K562 (cell line): ENCODE results near the gene CCNY. TPM values are rescaled to one million over a fixed set of nuclear protein-coding genes. Genes with fewer than 3 reads are reported as not detected.
A peak's percentile ranks its signal among the peaks of the same experiment; 100 is the strongest.

Experiments
- ATF4 ChIP-seq: fragments of 450-650 bp; formaldehyde crosslinking; IDR thresholded peaks from 2 replicates; pipeline ENCODE4 v1.4.0; 2022; ENCODE audit warnings: mild to moderate bottlenecking, moderate library complexity
- CEBPB ChIP-seq: fragments of 450-650 bp; IDR thresholded peaks from 2 replicates; pipeline ENCODE4 v1.6.1; 2016; ENCODE audit warnings: missing genetic modification characterization, missing compliant biosample characterization
- CEBPZ ChIP-seq: fragments of 150-350 bp; IDR thresholded peaks from 2 replicates; pipeline ENCODE4 v1.6.1; 2014; ENCODE audit warnings: low read depth, mild to moderate bottlenecking, low read length, borderline replicate concordance
- CREB5 ChIP-seq: fragments of 250-450 bp; sonication (Bioruptor Pico); IDR thresholded peaks from 2 replicates; pipeline ENCODE4 v1.5.0; 2020; ENCODE audit warnings: mild to moderate bottlenecking
- ELF4 ChIP-seq: fragments of 450-650 bp; formaldehyde crosslinking; IDR thresholded peaks from 2 replicates; pipeline ENCODE4 v1.4.0; 2022; ENCODE audit warnings: missing genetic modification characterization
- FOXK1 ChIP-seq: sonication (generic); formaldehyde crosslinking; IDR thresholded peaks from 2 replicates; pipeline ENCODE4 v1.8.0; 2022; ENCODE audit warnings: missing genetic modification reagents, mild to moderate bottlenecking, borderline replicate concordance
- GATAD2B ChIP-seq: fragments of 450-650 bp; IDR thresholded peaks from 2 replicates; pipeline ENCODE4 v1.6.1; 2017; ENCODE audit warnings: mild to moderate bottlenecking, borderline replicate concordance
- HDAC2 ChIP-seq: fragments of 450-650 bp; IDR thresholded peaks from 2 replicates; pipeline ENCODE4 v1.6.1; 2016; ENCODE audit warnings: mild to moderate bottlenecking
- ILF3 ChIP-seq: fragments of 450-650 bp; IDR thresholded peaks from 2 replicates; pipeline ENCODE4 v1.6.1; 2018; ENCODE audit warnings: antibody characterized with exemption, mild to moderate bottlenecking, moderate library complexity, borderline replicate concordance
- MEIS2 ChIP-seq: fragments of 450-650 bp; IDR thresholded peaks from 2 replicates; pipeline ENCODE4 v1.6.1; 2014; ENCODE audit warnings: mild to moderate bottlenecking; ENCODE audit not compliant: partially characterized antibody
- REST ChIP-seq, 2 experiments: fragments of 450-650 bp; formaldehyde crosslinking in 1 of 2; IDR thresholded peaks; 2 replicates each; pipeline versions ENCODE4 v1.4.0 to v1.6.1; 2014 to 2020; ENCODE audit warnings: mild to moderate bottlenecking in 2 of 2, borderline replicate concordance in 1 of 2, low read depth in 1 of 2
- ZEB2 ChIP-seq: fragments of 450-650 bp; IDR thresholded peaks from 2 replicates; pipeline ENCODE4 v1.6.1; 2016
- polyA plus RNA-seq, 8 experiments: library from polyadenylated mRNA; depleted of rRNA in 4 of 8; stranded (reverse) in 5 of 8; unstranded in 3 of 8; fragments of >200 nt; fragmentation: Nextera tagmentation in 2 of 8; fragmentation: Illumina TruSeq in 1 of 8; extraction: Ambion mirVana in 2 of 8; extraction: Trizol in 1 of 8; gene quantifications; 2 replicates each; pipeline versions ENCODE4 v1.2.1 to v1.2.3, GENCODE V29; 2011 to 2014; ENCODE audit warnings: inconsistent platforms in 1 of 8, missing spikeins in 1 of 8
- total RNA-seq, 7 experiments: library from RNA; depleted of rRNA in 6 of 7; stranded (reverse); fragments of >200 nt in 6 of 7; fragmentation: Illumina TruSeq in 2 of 7; extraction: Trizol in 2 of 7; gene quantifications; 2 replicates each; pipeline versions ENCODE4 v1.2.1 to v1.2.3, GENCODE V29; 2011 to 2021; ENCODE audit warnings: low replicate concordance in 1 of 7

CCNY gene
- total and polyA plus RNA-seq, 9 of the 15 experiments (the other 6 are each of a cell fraction or from before 2014, with no cell fraction given), result 8.4 to 109 (median 38.6) TPM

GRCh38 chr10:35331894-35332640, 4.2 kb upstream of the CCNY start (continued):
- no peak for TF ChIP-seq CEBPZ
- TF ChIP-seq ELF4 (CRISPR knock-in tag), result no peak
- TF ChIP-seq ZEB2, result peak; percentile 49; the same call in 1 of the 2 replicates
- peak; percentile 96 for TF ChIP-seq CEBPB (tag)
- no peak for TF ChIP-seq FOXK1 (CRISPR knock-in tag)
- TF ChIP-seq ILF3, result 0 out of 2 replicates have a peak, but pooled peaks have one; percentile 28
- TF ChIP-seq ATF4 (CRISPR knock-in tag), result peak; percentile 56; the same call in 1 of the 2 replicates
- TF ChIP-seq REST (IDR thresholded peaks at IDR 0.05; ENCODE audit: borderline replicate concordance), result no peak
- no peak for TF ChIP-seq REST (CRISPR knock-in tag; IDR thresholded peaks at IDR 0.05; ENCODE audit: low read depth)
- peak; percentile 58 for TF ChIP-seq MEIS2
- TF ChIP-seq CREB5 (CRISPR knock-in tag), result no peak
- 0 out of 2 replicates have a peak, but pooled peaks have one; percentile 57 for TF ChIP-seq HDAC2
- 0 out of 2 replicates have a peak, but pooled peaks have one; percentile 42 for TF ChIP-seq GATAD2B
